ENCODE results near the gene CYP26B1. TPM values are rescaled to one million over a fixed set of nuclear protein-coding genes. Genes with fewer than 3 reads are reported as not detected.

The CYP26B1 gene
- total and polyA plus RNA-seq, 2 of the 8 experiments (the other 6 are each of a cell fraction or from before 2014, with no cell fraction given) = 0.06 to 0.69 TPM

- TF ChIP-seq CTCF (IDR thresholded peaks at IDR 0.05; ENCODE audit: control extremely low read depth in 1 of 3, insufficient read depth in 1 of 3, low read depth in 1 of 3, low read length in 3 of 3) = no peak
- TF ChIP-seq BCL11A (IDR thresholded peaks at IDR 0.05; ENCODE audit: low read depth in 2 of 2, low read length in 2 of 2) = no peak
- no peak for TF ChIP-seq JUND (IDR thresholded peaks at IDR 0.05; ENCODE audit: low read length)
Measured at GRCh38 chr2:72153026-72153791, 5.5 kb upstream of the CYP26B1 start (continued).

Data from H1 (cell line).